GM19395 (cell line): Measurements from ENCODE around the gene CIDEB.

Experiments used
- ATAC-seq: cut with Tn5 transposase; IDR thresholded peaks from one replicate; pipeline ENCODE4 v1.9.1; 2021; ENCODE audit warnings: mild to moderate bottlenecking, moderate library complexity; ENCODE audit not compliant: unreplicated experiment

The CIDEB gene

DNA sequence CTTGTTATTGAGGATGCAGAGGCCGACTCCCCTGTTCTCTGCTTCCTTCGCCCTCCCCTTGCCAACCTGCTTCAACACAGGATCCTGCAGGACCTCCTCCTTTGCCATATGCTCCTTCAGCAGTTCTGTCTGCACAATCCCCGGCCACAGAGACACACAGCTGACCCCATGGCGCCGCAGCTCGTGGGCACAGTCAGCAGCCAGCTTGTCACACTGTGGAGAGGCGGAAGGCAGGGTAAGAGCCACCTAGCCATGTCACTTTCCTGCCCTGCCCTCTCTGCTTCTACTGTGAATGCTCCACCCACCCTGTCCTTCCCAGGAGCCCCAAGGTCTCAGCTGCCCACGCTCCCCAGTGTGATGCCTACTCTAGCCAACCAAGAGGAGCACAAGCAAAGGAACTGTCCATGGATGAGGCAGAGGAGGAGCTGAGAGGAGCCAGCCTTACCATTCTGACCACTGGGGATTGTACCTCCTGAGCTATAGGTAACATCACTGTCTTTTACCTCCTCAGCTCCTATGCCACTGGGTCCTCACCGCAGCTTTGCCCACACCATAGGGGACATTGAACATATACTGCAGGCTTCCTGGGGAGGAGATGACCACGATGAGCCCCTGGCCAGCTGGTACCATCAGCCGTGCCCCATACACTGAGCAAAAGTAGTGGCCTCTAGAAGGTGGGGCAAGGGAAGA is 15.5 kb downstream of the CIDEB start:
- ATAC-seq: no peak

- no peak for ATAC-seq
These were observed 16.2 kb downstream of the CIDEB start for GRCh38 chr14:24291446-24292117.

GRCh38 chr14:24290746-24291145 is 17.0 kb downstream of the CIDEB start:
- no peak for ATAC-seq

GRCh38 chr14:24289649-24290280 is 18.0 kb downstream of the CIDEB start:
- ATAC-seq: peak; percentile 87

- no peak for ATAC-seq
These were observed 20.8 kb downstream of the CIDEB start for GRCh38 chr14:24286996-24287395.

- no peak for ATAC-seq
These were observed 22.4 kb downstream of the CIDEB start for GRCh38 chr14:24285351-24285750.

- ATAC-seq: no peak
These were observed 23.2 kb downstream of the CIDEB start for GRCh38 chr14:24284501-24285035.

DNA sequence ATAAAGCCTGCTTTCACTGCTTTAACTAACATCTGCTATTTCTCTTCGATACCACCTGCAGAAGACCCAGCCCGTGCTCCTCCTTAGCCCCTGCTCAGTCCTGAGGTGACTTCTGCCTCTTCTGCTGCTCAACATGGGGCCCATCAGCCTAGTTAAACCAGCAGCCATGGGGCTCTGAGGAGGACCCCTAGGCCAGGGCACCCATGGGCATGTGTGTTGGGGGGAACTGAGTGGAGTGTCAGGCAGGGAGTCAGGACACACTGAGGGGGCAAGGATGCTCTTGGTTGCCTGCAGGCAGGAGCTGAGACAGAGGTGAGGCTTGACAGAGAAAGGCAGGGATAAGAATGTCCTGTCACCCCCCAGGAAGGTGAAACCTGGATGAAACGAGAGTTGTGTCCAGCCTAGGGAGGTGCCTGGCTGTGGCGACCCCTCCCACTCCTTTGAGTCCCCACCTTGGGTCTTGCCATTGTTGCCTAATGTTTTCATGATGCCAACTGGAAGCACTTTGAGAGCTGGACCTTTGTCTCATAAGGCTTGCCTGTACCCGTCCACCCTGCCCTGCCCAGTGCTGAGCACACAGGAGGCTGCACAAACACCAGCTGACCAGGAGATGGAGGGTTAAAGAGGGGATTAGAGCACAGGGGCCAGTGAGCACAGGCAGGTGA is 23.8 kb downstream of the CIDEB start:
- no peak for ATAC-seq

DNA sequence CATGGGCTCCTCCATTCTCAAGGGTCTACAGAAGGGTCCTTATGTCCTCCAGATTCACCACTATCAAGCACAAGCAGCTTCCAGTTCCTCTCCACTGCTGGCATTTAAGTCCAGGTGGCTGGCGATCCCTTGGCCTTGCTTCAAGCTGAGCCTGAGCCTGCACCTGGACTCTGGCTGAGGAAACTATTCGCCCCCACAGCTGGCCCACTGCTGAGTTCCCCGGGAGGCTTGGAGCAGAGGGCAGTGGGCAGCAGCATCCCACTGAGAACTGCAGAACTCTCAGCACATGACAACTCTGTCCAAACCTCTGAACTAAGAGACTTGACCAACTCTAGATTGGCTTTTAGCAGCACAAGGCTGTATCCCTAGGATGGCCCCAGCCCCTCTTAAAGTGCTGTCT is 25.0 kb downstream of the CIDEB start:
- ATAC-seq: no peak

- ATAC-seq: no peak
These were observed 26.1 kb downstream of the CIDEB start for GRCh38 chr14:24281636-24282035.

DNA sequence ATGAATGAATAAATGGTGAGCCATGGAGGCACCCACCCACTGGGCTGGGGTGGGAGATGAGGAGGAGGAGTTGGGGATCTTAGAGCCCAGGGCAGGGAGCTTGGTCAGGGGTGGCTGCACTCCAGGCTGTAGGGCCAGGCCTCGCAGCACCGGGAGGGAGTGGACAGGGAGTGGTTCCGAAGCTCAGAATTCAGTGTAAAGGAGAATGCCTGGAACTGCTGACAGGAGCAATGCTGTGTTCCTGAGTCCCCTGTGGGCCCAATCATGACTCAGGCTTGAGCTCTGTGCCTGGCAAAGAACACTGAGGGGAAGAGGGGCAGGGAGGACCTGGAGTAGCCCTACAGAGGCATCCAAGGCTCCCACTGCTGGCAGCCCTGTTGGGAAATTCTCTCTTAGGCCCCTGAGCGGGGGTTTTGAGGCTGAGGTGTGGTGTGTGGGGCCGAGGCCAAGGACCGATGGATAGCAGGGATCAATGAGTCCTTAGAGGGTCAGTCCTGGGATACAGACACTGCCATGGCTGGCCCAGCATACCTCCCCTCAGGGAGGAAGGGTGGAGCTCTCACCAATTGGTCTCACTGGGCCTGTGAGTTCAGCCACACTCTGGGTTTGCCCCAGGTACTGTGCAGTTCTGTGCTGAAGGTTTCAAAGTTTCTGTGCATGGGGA is 26.8 kb downstream of the CIDEB start:
- no peak for ATAC-seq

DNA sequence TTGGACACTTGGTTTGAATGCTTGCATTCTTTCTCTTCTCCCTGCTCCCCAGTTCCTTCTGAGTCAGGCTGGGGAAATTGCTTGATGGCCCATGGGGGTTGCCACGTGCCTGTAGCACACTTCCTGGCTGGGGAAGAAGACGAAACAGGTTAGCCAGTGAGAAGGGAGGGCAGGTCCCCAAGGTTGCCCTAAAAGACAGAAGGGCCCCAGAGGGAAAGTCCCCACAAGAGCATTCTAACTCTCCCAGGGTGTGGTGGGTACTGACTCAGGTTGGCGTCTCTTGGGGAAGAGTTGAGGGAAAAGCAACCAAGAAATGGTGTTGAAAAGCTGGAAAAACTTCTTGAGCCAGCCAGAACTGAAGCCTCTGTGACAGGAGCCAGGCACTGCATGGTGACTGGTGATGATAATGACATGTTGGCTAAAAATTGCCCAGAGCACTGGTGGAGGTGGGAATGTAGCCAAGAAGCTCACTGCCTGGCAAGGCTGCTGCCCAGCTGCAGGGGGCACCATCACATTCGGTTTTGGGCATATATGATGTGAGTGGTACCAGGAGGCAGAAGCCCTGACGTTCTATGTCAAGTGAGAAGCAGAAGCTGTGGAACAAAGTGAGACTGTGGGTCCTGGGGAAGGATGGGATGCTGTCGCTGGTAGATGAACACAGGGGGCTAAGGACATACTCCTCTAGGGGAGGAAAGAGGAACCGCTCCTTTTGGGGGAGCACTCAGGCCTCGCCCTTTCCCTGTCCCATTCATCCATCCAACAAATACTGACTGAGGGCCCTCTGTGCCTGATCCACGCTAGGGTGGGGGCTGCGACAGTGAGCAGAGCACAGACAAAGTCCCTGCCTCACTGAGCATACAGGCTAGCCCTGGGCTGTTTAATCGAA is 28.2 kb downstream of the CIDEB start:
- peak; percentile 63 for ATAC-seq

DNA sequence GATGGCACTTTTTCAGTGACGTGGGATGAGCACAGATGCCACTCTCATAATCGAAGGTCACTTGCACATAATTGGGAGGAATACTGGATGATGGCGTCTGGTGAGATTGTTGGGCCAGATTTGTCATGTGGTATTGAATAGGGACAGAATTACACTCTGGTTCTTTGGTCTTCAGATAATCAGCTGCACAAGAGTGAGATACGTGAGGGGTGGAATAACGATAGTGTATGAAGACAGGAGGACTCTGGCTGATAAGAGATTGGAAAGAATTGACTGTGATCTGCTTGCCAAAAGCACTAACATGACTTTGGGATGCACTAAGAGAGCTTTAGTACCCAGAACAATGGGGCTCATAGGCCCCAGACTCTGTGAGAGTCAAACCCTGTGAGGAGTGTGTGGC is 29.4 kb downstream of the CIDEB start:
- ATAC-seq: no peak

DNA sequence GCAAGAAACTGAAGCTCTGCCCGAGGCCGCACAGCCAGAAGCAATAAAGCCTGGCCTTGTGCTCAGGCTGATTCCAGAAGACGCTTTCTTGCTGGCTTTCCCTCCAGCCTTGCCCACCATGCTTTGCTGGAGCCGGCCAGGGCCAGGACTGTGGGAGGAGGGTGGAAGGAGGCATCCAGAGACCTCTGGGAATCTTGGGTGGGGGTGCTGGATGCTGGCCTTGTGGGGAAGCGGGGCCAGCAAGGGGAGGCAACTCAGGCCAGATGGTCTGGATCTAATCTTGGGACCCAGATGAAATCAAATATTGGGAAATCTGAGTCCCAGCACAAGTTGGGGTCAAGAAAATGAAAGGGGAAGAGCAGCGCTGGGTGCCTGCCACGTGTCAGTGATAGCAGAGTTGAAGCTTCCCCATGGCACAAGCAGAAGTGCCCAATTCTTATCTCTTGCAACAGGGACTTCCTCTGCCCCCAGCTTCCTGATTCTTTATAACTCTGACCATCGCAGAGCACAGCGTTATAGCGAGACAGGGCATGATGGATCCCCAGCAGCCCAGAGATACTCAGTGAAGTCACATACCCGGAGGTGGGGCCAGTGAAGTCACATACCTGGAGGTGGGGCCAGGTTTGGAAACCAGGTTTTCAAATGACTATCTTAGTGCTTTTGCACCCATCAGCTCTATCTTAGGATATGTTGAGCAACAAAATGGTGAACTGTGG is 30.0 kb downstream of the CIDEB start:
- ATAC-seq: no peak

DNA sequence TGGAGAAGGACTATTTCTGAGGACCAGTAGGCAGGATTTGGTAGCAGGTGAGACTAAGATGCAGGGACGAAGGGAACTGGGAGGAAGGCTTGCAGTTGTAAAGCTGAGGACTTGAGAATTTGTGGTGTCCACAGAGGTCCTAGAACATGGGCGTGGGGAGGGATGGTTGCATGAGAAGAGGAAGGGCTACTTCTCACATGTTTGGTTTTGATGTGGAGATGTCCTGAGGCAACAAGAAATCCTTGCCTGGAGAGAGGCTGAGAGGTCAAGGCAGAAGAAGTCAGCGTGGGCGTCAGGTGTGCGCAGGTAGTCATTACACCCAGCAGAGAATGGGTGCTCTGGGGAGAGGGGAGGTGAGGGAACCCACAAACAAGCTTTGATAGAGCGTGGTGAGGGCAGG is 30.7 kb downstream of the CIDEB start:
- no peak for ATAC-seq

DNA sequence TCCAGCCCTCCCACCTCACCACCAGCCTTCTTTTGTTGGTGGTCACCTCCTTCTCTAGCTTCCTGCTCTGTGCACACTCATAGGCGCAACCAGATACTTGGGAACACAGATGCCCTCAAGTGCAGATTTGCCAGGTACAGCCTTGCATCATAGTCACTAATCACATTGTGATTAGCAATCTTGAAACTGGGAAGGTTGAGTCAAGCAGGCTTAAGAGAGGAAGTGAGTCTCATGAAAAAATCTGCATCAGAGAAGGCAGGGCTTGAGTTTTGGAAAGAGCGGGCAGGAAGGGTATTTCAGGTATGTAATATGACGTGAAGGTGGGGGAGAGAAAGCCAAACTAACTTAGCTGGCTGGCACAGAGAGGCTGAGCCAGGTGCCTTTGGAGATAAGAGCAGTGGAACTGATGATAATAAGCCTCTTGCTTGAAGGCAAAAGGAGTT is 33.7 kb downstream of the CIDEB start:
- peak; percentile 50 for ATAC-seq

DNA sequence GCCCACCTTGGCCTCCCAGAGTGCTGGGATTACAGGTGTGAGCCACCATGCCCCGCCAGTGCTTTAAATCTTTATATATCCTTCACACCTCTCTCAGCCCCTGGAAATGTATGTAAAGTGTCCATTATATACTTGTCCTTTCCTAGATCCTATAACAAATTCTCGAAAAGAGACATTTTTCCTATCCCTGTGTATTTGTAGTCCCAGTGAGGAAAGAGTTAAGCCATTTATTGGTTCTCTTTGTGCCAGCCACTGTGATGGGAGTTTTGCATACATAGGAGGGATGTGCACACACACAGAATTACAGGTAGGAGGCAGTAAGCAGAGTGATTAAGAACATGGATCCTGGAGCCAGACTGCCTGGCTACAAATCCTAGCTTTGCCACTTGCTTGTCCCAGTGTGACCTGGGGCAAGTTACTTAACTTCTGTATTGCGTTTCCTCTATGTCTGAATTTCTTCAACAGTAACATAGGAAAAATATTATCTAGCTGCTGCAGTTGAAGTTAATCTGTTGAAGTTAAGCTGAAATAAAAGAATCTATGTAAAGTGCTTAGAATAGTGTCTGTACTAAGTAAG is 34.3 kb downstream of the CIDEB start:
- ATAC-seq: no peak

DNA sequence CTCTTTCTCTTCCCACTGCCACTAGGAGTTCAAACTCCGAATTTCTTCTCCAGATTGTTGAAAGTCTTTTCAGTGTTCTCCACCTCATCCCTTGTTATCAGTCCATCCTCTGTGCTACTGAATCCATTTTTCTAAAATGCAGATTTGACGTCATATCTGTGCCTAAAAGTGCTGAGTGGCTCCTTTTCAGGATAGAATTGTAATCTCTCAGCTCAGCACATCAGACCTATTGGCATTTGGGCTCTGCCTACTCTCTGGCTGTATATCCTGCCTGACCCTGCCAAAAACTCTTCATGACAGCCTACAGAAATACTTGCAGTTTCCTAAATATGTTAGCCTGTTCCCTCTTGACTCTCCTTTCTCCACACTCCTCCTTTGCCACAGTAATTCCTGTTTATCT is 35.3 kb downstream of the CIDEB start:
- no peak for ATAC-seq

DNA sequence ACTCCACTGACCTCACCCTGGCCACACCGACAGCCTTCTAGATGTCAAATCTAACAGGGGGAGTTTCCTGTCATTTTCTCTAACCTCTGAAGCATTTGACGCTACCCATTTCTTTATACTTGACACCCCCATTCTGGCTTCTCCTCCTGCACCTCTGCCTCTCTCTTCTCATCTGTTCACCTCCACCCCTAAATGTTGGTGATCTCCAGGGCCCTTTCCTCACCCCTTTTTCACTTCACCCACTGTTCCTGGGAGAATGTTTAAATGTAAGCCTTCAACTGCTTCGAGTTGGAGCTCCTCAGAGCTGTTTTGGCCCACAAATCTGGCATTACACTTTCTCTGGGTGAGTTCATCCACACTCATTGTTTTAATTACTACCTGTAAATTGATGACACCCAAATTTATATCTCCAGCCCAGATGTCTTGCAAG is 35.9 kb downstream of the CIDEB start:
- ATAC-seq: no peak
